ENCODE data around the gene RALGPS1.

Gene RALGPS1

GRCh38 chr9:127225801-127226625 lies 311.4 kb downstream of the RALGPS1 start:
- DNase-seq (ENCODE audit: low spot score) = peak; percentile 29

- no peak for DNase-seq (ENCODE audit: low spot score)
Observed at GRCh38 chr9:127229691-127230417, 315.3 kb downstream of the RALGPS1 start.

GRCh38 chr9:127231666-127232065 lies 317.1 kb downstream of the RALGPS1 start:
- no peak for DNase-seq (ENCODE audit: low spot score)

- DNase-seq (ENCODE audit: low spot score) = no peak
Observed at GRCh38 chr9:127232833-127233549, 318.4 kb downstream of the RALGPS1 start.

- no peak for DNase-seq (ENCODE audit: low spot score)
Observed at GRCh38 chr9:127233550-127233949, 319.0 kb downstream of the RALGPS1 start.

GRCh38 chr9:127233989-127234388 lies 319.4 kb downstream of the RALGPS1 start:
- no peak for DNase-seq (ENCODE audit: low spot score)

GRCh38 chr9:127237801-127238200 lies 323.2 kb downstream of the RALGPS1 start:
- DNase-seq (ENCODE audit: low spot score) = no peak

GRCh38 chr9:127241354-127241753 lies 326.8 kb downstream of the RALGPS1 start:
- no peak for DNase-seq (ENCODE audit: low spot score)

GRCh38 chr9:127244609-127245601 lies 330.3 kb downstream of the RALGPS1 start:
- peak; percentile 97 for DNase-seq (ENCODE audit: low spot score)

GRCh38 chr9:127245637-127246164 lies 331.1 kb downstream of the RALGPS1 start:
- no peak for DNase-seq (ENCODE audit: low spot score)

- no peak for DNase-seq (ENCODE audit: low spot score)
Observed at GRCh38 chr9:127248241-127248640, 333.7 kb downstream of the RALGPS1 start.

- no peak for DNase-seq (ENCODE audit: low spot score)
Observed at GRCh38 chr9:127249877-127250276, 335.3 kb downstream of the RALGPS1 start.

GRCh38 chr9:127250896-127251391 lies 336.4 kb downstream of the RALGPS1 start:
- no peak for DNase-seq (ENCODE audit: low spot score)

GRCh38 chr9:127252410-127253318 lies 338.1 kb downstream of the RALGPS1 start:
- DNase-seq (ENCODE audit: low spot score) = no peak

- DNase-seq (ENCODE audit: low spot score) = no peak
Observed at GRCh38 chr9:127253446-127253845, 338.9 kb downstream of the RALGPS1 start.

GRCh38 chr9:127255692-127256091 lies 341.1 kb downstream of the RALGPS1 start:
- DNase-seq (ENCODE audit: low spot score) = no peak

GRCh38 chr9:127256324-127256723 lies 341.7 kb downstream of the RALGPS1 start:
- no peak for DNase-seq (ENCODE audit: low spot score)

GRCh38 chr9:127258606-127259471 lies 344.3 kb downstream of the RALGPS1 start:
- no peak for DNase-seq (ENCODE audit: low spot score)

GRCh38 chr9:127262602-127263001 lies 348.0 kb downstream of the RALGPS1 start:
- no peak for DNase-seq (ENCODE audit: low spot score)
